Activated naive CD8-positive, alpha-beta T cell treated with anti-CD3 and anti-CD28 coated beads for 36 hours (primary cell): ENCODE results near the gene AQP2. TPM values are rescaled to one million over a fixed set of nuclear protein-coding genes. Genes with fewer than 3 reads are reported as not detected.

Experiments used
- DNase-seq: peaks from one replicate; pipeline ENCODE4 v3.0.0; 2021
- H3K27ac Mint-ChIP-seq: one replicate; pipeline ENCODE4 v1.8.0; 2022; ENCODE audit warnings: mild to moderate bottlenecking, moderate library complexity, mixed read lengths
- H3K27me3 Mint-ChIP-seq: one replicate; pipeline ENCODE4 v1.8.0; 2022; ENCODE audit warnings: mild to moderate bottlenecking, mixed read lengths
- H3K36me3 Mint-ChIP-seq: one replicate; pipeline ENCODE4 v1.8.0; 2021; ENCODE audit warnings: mild to moderate bottlenecking, mixed read lengths
- H3K4me1 Mint-ChIP-seq: one replicate; pipeline ENCODE4 v1.8.0; 2021; ENCODE audit warnings: mixed read lengths
- H3K4me3 Mint-ChIP-seq: one replicate; pipeline ENCODE4 v1.8.0; 2022; ENCODE audit warnings: mild to moderate bottlenecking, moderate library complexity, mixed read lengths
- H3K9me3 Mint-ChIP-seq: one replicate; pipeline ENCODE4 v1.8.0; 2022; ENCODE audit warnings: mixed read lengths
- total RNA-seq, 2 experiments: library from RNA; stranded (reverse); gene quantifications; one replicate each; pipeline ENCODE4 v1.2.3, GENCODE V29; 2021

AQP2 gene
- total RNA-seq, 2 experiments from 2014 or later, result not detected

DNA sequence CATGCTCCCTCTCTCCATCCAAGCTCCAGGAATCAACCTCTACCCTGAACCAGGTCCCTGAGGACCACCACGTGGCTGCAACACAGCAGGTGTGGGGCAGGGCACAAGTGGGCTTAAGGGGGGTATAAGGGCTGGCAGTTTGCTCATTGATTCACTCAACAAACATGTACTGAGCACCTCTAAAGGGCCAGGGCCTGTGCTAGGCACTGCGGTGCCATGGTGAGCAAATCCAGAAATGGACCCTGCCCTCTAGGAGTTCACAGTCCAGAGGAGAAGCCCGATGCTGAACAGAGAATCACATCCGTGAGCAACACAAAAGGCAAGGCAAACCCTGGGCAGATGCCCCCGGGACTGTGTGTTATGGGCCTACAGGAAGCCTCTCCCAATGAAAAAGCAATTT is 6.5 kb upstream of the AQP2 start:
- no peak overlapping the region for H3K4me3 Mint-ChIP-seq
- no peaks in the 10 kb centered on the region for H3K36me3 Mint-ChIP-seq
- H3K4me1 Mint-ChIP-seq, result peaks cover 18% of the 10 kb centered on the region
- no peak overlapping the region for H3K27ac Mint-ChIP-seq
- DNase-seq, result no peak
- H3K9me3 Mint-ChIP-seq, result no peaks in the 10 kb centered on the region
- no peaks in the 10 kb centered on the region for H3K27me3 Mint-ChIP-seq

DNA sequence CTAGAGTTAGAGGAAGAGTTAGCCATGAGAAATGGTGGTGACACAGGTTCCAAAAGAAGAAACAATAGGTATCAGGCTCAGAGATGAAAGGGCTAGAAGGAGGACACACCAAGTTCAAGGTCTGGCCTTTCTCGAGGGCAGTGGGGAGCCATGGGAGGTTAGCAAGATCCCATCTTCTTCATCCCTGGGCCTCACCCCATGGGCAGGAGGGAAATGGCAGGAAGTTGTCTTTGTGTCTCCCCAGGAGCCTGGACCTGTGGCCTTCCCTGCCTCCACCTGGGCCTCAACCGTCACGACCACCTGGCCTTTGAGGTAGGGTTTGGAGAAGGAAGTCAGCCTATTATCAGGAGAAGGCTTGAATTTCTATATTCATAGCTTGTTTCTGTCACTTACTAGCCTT is 5.8 kb upstream of the AQP2 start:
- Mint-ChIP-seq H3K9me3 (no peaks in the 10 kb centered on the region), H3K27me3 (no peaks in the 10 kb centered on the region), H3K4me3 (no peak overlapping the region), H3K27ac (no peak overlapping the region), H3K4me1 (peaks cover 18% of the 10 kb centered on the region), H3K36me3 (no peaks in the 10 kb centered on the region)
- no peak for DNase-seq

DNA sequence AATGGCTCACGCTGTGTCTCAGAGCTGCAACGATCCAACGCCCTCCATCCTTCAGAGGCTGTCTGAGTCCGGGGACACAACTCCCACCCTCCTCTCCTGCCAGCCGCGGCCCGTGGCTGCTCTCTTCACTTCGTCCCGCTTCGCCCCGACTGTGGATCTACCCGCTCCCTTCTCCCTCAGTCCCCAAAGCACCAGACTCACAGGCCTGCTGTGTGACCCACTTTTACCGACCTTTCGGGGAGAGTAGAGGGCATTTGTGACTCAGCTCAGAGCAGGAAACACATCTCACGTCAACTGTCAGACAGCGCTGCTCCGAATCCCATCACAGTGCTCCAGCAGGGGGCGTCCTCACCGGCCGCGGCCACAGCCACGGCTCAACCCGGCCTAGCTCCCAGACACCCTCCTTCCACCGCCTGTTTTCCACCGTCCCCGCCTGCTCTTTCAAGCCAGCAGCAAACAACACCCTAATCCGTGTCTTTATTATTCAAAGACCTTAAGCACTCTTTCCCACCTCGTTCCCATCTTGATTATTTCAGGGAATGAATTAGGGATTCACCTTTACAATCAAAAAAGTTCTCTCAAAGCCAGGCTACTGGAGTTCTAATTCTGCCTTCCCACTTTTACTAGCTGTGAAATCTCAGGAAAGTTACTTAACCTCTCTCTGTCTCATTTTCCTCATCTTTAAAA is 5.0 kb upstream of the AQP2 start:
- H3K36me3 Mint-ChIP-seq, result no peaks in the 10 kb centered on the region
- H3K4me3 Mint-ChIP-seq, result peak overlapping the region; percentile 77
- peaks cover 18% of the 10 kb centered on the region for H3K4me1 Mint-ChIP-seq
- H3K27ac Mint-ChIP-seq, result peak overlapping the region; percentile 89
- no peaks in the 10 kb centered on the region for H3K9me3 Mint-ChIP-seq
- peak; percentile 88 for DNase-seq
- no peaks in the 10 kb centered on the region for H3K27me3 Mint-ChIP-seq

DNA sequence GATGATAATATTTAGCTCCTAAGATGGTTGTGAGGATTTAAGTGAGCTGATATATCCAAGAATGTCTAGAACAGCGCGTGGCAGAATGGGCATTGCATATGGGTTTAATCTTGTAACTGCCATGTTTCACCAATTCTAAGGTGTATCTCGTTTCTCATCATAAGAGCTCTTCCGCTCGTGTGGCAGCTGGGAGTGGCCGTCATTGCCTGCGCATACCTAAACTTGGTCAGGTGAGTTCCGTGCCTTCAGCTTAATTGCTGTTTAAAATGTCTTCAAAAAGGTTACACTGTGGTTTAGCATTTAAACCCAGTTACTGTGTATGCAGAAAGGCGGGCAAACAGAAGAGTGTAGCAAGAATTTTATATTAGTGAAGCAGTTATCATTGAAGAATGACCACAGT is 4.5 kb upstream of the AQP2 start:
- Mint-ChIP-seq H3K4me1 (peaks cover 18% of the 10 kb centered on the region), H3K36me3 (no peaks in the 10 kb centered on the region), H3K4me3 (no peak overlapping the region), H3K9me3 (no peaks in the 10 kb centered on the region), H3K27ac (peak overlapping the region; percentile 46), H3K27me3 (no peaks in the 10 kb centered on the region)
- no peak for DNase-seq

DNA sequence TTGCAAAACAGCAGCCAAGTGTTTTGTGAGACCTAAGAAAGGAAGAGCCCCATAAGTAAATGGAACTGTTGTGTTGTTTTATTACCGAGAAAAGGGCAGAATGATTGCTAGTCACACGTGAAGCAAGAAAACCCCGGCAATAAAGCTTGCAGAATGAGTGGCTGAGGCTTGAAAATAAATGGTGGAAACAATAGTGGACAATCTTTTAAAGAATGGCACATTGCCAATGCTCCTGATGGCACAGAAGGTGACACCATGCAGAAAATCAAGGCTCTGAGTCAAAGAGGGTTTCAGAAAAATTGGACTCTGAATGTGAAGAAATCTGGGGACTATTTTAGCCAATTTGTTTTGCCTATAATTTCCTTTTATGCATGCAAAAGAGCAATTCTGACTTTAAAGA is 4.0 kb upstream of the AQP2 start:
- Mint-ChIP-seq H3K36me3 (no peaks in the 10 kb centered on the region), H3K4me1 (peaks cover 18% of the 10 kb centered on the region), H3K4me3 (no peak overlapping the region), H3K9me3 (no peaks in the 10 kb centered on the region), H3K27me3 (no peaks in the 10 kb centered on the region), H3K27ac (no peak overlapping the region)
- DNase-seq, result no peak

DNA sequence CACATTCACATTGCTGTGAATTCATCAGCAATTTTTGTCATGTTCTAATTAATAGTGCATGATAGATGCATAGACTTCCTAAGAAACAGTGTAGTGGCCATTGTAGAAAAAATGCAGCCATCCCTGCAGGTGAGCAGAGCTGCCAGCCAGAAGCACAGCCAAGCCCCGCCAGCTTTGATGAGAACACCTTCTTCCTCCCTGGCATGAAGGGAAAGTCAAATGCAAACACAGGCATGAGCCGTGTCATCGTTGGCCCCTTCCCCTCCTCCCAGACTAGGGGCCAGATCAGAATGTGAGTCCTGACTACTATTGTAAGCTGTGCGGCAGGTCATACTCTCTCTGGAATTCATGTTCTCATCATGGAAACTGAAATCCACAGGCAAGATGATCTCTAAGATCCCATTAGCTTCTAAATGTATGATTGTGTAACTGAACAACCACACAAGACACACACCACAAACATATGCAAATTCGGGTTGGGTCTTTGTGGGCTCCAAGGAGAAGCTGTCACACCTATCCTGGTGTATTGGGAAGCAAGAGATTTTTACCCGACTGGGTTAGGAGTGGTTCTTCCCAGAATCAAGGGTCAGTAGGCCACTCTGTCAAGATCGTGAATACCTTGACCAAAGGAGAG is 2.8 kb upstream of the AQP2 start:
- Mint-ChIP-seq H3K36me3 (no peaks in the 10 kb centered on the region), H3K4me3 (no peak overlapping the region), H3K4me1 (peaks cover 18% of the 10 kb centered on the region), H3K27ac (no peak overlapping the region), H3K27me3 (no peaks in the 10 kb centered on the region), H3K9me3 (no peaks in the 10 kb centered on the region)
- DNase-seq, result no peak

DNA sequence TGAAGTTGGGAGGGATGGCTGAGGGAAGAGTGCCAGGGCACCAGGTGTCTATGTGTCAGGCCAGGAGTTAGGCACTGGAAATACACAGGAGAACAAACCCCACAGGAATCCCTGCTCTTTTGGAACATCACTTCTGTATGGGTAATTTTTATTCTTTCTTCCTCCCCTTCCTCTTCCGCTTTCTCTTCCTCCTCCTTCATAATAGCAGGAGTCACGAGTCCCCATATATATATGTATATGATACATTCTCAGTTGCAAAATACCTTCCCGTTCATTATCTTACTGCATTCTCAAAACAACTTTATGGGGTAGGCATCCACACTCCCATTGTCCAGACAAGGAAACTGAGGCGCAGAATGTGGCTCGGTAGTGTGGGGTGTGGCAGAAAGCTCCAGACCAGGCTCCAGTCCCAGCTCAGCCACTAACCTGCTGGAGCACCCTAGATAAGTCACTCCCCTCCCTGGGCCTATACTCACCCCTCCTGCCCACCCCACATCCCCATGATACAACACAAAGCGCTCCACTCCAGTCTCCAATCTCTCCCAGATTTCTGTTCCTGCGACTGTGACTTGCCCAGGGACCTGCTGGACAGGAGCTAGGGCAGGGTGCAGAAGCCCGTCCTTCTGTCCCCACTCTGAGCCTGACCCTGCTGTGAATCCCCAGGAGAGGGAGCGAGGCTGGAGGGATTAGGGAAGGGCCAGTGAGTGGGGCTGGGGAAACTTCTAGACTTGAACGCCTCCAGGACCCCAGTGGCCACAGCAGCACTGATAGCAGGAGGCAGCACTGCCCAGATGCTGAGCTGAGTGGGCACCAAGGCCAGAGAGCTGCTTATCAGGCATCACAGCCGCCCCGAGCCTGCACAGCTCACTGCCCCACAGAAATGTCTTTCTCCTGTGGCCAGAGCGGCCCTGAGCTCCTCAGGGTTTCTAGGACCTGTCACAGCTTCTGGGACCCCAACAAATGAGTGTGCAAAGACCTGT is 1.4 kb upstream of the AQP2 start:
- H3K4me3 Mint-ChIP-seq, result no peak overlapping the region
- H3K9me3 Mint-ChIP-seq, result no peaks in the 10 kb centered on the region
- no peaks in the 10 kb centered on the region for H3K36me3 Mint-ChIP-seq
- peaks cover 18% of the 10 kb centered on the region for H3K4me1 Mint-ChIP-seq
- no peak overlapping the region for H3K27ac Mint-ChIP-seq
- no peak for DNase-seq
- peaks cover 5% of the 10 kb centered on the region for H3K27me3 Mint-ChIP-seq

DNA sequence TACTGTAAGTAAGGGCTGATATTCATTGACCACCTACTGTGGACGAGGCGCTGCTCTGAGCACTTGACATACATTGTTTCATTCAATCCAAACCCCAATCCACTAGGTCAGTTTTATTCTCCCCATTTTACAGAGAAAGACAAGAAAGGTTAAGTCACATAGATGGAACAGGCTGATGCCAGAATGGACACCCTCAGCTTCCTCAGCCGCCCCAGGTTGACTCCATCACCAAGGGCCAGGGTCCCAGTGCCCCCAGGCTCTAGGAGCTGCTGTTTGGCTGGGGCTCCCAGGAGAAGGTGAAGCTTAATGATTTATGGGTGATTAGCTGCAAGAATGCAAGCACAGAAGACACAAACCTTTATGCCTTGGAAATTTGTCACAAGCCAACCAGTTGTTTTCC is 671 bp upstream of the AQP2 start:
- peaks cover 12% of the 10 kb centered on the region for H3K27me3 Mint-ChIP-seq
- no peak overlapping the region for H3K4me3 Mint-ChIP-seq
- DNase-seq, result no peak
- H3K27ac Mint-ChIP-seq, result no peak overlapping the region
- no peaks in the 10 kb centered on the region for H3K36me3 Mint-ChIP-seq
- peaks cover 15% of the 10 kb centered on the region for H3K4me1 Mint-ChIP-seq
- H3K9me3 Mint-ChIP-seq, result no peaks in the 10 kb centered on the region

DNA sequence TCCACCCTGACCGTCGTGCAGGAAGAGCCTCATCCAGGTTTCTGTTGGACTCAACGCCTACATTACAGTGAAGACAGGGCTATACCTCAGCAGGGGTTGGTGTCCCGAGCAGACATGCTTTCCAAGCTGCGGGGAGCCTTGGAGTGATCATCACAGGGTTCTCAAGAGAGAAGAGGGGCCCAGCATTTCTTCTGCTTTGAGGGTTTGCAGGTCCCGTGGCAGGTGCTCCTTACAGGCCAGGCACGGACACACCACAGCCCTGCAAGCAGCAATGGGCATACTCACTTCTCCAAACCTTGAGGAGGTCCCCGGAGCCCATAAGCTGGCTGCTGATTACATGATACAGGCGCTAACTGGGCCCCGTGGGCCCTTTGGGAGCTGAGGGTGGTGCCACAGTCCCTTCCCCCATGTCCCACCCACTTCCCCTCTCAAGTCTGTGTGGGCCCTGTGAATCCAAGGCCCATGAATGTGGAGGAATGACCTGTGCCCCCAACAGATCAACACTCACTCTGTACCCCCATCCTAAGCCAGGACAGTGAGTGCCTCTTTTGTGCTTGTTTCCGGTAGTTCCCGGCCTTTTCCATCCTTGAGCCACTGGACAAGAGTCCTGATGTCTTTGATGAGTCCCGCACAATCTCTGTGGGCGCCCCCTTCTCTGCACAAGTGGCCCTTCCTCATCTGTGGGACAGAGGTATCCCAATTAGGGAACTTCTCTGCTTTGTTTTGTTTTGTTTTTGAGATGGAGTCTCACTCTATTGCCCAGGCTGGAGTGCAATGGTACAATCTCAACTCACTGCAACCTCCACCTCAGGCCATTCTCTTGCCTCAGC is 1.1 kb downstream of the AQP2 start:
- Mint-ChIP-seq H3K9me3 (no peaks in the 10 kb centered on the region), H3K27ac (no peak overlapping the region), H3K4me3 (no peak overlapping the region)

DNA sequence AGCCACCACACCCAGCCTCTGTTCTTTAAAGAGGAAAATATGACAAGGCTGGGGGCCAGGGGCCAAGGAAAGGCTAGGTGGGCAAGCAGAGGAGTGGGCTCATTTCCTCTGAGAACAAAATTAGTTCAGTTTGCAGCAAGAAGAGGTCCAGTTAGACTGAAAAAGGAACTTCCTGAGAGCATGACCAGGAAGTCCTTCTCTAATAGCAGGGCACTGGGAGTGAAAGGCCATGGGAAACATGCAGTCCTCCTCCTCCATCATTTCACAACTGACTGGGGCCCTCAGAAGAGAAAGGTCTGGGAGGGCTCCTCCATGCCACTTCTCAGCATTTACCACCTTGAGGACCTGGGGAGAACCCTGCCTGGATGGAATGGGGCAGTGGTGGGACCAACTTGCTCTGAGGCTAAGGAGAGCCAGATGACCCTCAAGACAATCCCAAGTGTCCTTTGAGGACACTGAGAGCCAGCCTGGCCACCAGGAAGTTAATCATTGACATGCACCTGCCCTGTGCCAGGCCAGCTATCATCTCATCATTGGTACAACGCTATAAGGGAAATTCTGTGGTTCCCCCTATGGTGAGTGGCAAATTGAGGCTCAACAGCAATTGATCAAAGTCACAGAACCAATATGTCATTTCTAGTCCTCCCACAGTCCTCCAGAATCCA is 2.0 kb downstream of the AQP2 start:
- no peak for DNase-seq
- Mint-ChIP-seq H3K9me3 (no peaks in the 10 kb centered on the region), H3K4me3 (no peak overlapping the region), H3K36me3 (no peaks in the 10 kb centered on the region), H3K27me3 (peaks cover 31% of the 10 kb centered on the region), H3K4me1 (no peaks in the 10 kb centered on the region), H3K27ac (no peak overlapping the region)

More for the DNA sequence above, 1.1 kb downstream of the AQP2 start:
- no peak for DNase-seq
- Mint-ChIP-seq H3K4me1 (no peaks in the 10 kb centered on the region), H3K27me3 (peaks cover 22% of the 10 kb centered on the region), H3K36me3 (no peaks in the 10 kb centered on the region)

DNA sequence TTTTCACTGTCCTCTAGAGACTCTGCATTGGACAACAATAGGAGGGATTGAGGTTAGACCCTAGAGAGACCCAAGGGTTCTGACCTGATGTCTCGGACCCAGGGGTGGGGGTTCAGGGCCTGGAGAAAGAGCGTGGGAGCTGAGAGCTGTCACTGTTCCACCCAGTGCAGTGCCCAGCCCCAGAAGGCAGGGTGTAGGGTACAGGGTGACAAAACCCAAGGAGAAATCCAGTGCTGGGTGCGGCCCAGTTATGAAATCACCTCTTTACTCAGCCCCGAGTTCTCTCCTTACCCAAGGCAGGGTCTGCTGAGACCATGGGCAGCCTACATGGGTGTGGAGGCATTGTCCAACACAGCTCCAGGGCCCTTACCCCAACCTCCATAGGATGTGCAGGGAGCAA is 2.6 kb downstream of the AQP2 start:
- Mint-ChIP-seq H3K4me3 (no peak overlapping the region), H3K36me3 (no peaks in the 10 kb centered on the region), H3K27ac (no peak overlapping the region), H3K4me1 (no peaks in the 10 kb centered on the region), H3K27me3 (peaks cover 37% of the 10 kb centered on the region), H3K9me3 (no peaks in the 10 kb centered on the region)
- no peak for DNase-seq

DNA sequence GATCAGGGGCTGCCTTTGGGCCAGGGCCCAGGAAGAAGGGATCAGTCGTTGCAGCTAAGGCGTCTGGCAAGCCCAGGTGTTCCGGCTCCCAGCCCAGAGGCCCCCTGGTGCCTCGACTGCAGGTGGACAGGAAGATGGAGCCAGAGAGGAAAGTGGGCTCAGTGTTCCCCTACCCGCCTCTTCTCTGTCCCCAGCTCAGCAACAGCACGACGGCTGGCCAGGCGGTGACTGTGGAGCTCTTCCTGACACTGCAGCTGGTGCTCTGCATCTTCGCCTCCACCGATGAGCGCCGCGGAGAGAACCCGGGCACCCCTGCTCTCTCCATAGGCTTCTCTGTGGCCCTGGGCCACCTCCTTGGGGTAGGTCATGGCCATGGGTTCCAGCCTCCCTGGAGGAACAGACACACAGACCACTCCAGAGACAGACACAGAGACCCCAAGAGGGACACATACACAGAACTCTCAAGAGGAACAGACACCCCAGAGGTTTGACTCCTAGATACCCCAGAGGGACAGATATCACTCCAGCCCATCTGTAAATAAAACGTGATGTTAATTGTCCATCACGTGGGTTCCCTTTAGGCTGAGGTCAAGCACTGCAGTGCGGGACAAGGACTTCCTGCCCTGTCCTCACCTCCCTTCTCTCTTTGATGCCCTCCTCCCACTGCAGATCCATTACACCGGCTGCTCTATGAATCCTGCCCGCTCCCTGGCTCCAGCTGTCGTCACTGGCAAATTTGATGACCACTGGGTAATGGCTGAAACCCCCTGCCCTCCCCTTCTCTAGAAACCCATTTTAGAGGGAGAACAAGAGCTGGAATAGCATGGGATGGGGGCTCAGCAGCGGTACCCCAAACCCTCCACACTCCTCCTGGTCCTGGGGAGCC is 3.7 kb downstream of the AQP2 start:
- Mint-ChIP-seq H3K9me3 (no peaks in the 10 kb centered on the region), H3K27me3 (peaks cover 48% of the 10 kb centered on the region), H3K27ac (no peak overlapping the region), H3K36me3 (no peaks in the 10 kb centered on the region), H3K4me3 (no peak overlapping the region), H3K4me1 (no peaks in the 10 kb centered on the region)
- no peak for DNase-seq
